ENCODE results near the gene NOC3L. TPM values are rescaled to one million over a fixed set of nuclear protein-coding genes. Genes with fewer than 3 reads are reported as not detected.

The NOC3L gene
- total and polyA plus RNA-seq, 2 of the 4 experiments (the other 2 are of a cell fraction): 11.9 to 26.5 TPM

- Histone ChIP-seq H2AK9ac (replicated peaks; ENCODE audit: low read depth, low read length, poor library complexity) (no peak overlapping the region), H3K4ac (ENCODE audit: low read depth, low read length) (no peak overlapping the region), H4K8ac (ENCODE audit: low read depth in 2 of 2, low read length in 2 of 2) (no peak overlapping the region), H3K18ac (ENCODE audit: low read depth, low read length) (no peak overlapping the region), H3K27me3 (ENCODE audit: control insufficient read depth, insufficient read depth, low read length) (0 out of 2 replicates have a peak, but pooled peaks cover 2% of the 10 kb centered on the region), H3K14ac (replicated peaks; ENCODE audit: low read depth, low read length) (no peak overlapping the region), H3K79me1 (ENCODE audit: low read depth in 1 of 2, low read length in 2 of 2) (no peaks in the 10 kb centered on the region), H3K9me1 (ENCODE audit: insufficient read depth, low read length) (no peaks in the 10 kb centered on the region; the same call in 1 of the 2 replicates), H3K4me3 (ENCODE audit: insufficient read depth, low read depth, low read length) (no peak overlapping the region), H3K9ac (ENCODE audit: low read depth, low read length) (no peak overlapping the region), H3K36me3 (ENCODE audit: control insufficient read depth, insufficient read depth, low read length) (no peaks in the 10 kb centered on the region), H2BK20ac (ENCODE audit: low read depth, low read length) (no peak overlapping the region), H2BK5ac (ENCODE audit: low read depth, low read length, poor library complexity, severe bottlenecking) (no peak overlapping the region), H2AK5ac (ENCODE audit: low read depth, low read length) (no peak overlapping the region), H3K27ac (ENCODE audit: insufficient read depth, low read length) (no peak overlapping the region), H4K5ac (ENCODE audit: low read depth, low read length) (no peak overlapping the region), H3K4me2 (ENCODE audit: low read depth, low read length) (no peak overlapping the region), H4K91ac (ENCODE audit: insufficient read depth, low read depth, low read length) (no peak overlapping the region), H3K4me1 (ENCODE audit: control insufficient read depth, insufficient read depth, low read length) (no peaks in the 10 kb centered on the region), H2BK120ac (ENCODE audit: low read depth, low read length) (no peak overlapping the region), H2AFZ (replicated peaks; ENCODE audit: low read length, poor library complexity) (no peak overlapping the region), H3K9me3 (ENCODE audit: control insufficient read depth, insufficient read depth, low read length) (no peaks in the 10 kb centered on the region), H4K20me1 (ENCODE audit: insufficient read depth, low read length) (no peaks in the 10 kb centered on the region), H3K23ac (ENCODE audit: low read depth, low read length) (no peak overlapping the region), H2BK15ac (ENCODE audit: low read depth, low read length) (no peak overlapping the region), H3K56ac (ENCODE audit: extremely low read depth, insufficient read depth, low read length) (no peak overlapping the region)
- in situ Hi-C loops (cut with MboI; ENCODE audit: low sequenced_read_pairs): no loop called here
- BruUV-seq (replicated peaks): no TSS peak
- ChIA-PET POLR2A (ENCODE audit: unreplicated experiment) (no interaction called here), CTCF (interaction anchor here (1.0 to 1.5 kb wide), 2 partner anchors 9 to 10 kb away, joined by 3 to 6 read pairs; no protein-coding TSS in a partner anchor)
- 75% methylated on average over 5 of the region's 6 CpGs; no CpG with 5 or more reads in 1 of the 2 experiments for WGBS, 2 experiments (ENCODE audit: extremely low coverage in 2 of 2, insufficient read length in 1 of 2)
- ATAC-seq (ENCODE audit: low read depth) (no peak), DNase-seq (no peak)
- dilution Hi-C loops (cut with HindIII; ENCODE audit: low sequenced_read_pairs, unreplicated experiment): no loop called here
- intact Hi-C loops (cut with micrococcal nuclease): loop anchor here (10.0 kb wide), 1 partner anchor 316 kb away; the partner anchor contains the start of gene PLCE1
- no peak for TF ChIP-seq MXI1 (IDR thresholded peaks at IDR 0.05; ENCODE audit: borderline replicate concordance, low read depth, low read length)
Measured at GRCh38 chr10:94310369-94310768, 52.4 kb downstream of the NOC3L start.
